ENCODE results near the gene DAB1.
"Not testable (repeated sequence)": the region's sequence is repeated elsewhere in the genome, so short reads cannot be mapped to it uniquely, and the experiment has no call there.

Gene DAB1

GRCh38 chr1:57089855-57090254 lies 334.0 kb downstream of the DAB1 start:
- no peak overlapping the region for H2AFZ ChIP-seq (ENCODE audit: low read length)
- no peaks in the 10 kb centered on the region for H3F3A ChIP-seq (ENCODE audit: insufficient read depth, low read length)
- H3K79me2 ChIP-seq (ENCODE audit: insufficient read depth, low read length): no peaks in the 10 kb centered on the region
- no peak overlapping the region for H3K9ac ChIP-seq (ENCODE audit: low read length)
- no peaks in the 10 kb centered on the region for H4K20me1 ChIP-seq (ENCODE audit: insufficient read depth, low read length)
- no peaks in the 10 kb centered on the region for H3K9me2 ChIP-seq (ENCODE audit: low read depth, low read length)
- no peak overlapping the region for H3K4me2 ChIP-seq (ENCODE audit: low read length)
- no peak for TF ChIP-seq CTCF (IDR thresholded peaks at IDR 0.05; ENCODE audit: low read length)
- TF ChIP-seq EZH2 (IDR thresholded peaks at IDR 0.05; ENCODE audit: borderline replicate concordance, low read length): no peak
- H3K36me3 ChIP-seq (ENCODE audit: insufficient read depth, low read length): no peaks in the 10 kb centered on the region
- H3K9me3 ChIP-seq (ENCODE audit: low read length): no peaks in the 10 kb centered on the region
- H3K27me3 ChIP-seq (ENCODE audit: insufficient read depth, low read length): no peaks in the 10 kb centered on the region
- H3K27ac ChIP-seq (ENCODE audit: low read depth, low read length, poor library complexity, severe bottlenecking): no peak overlapping the region
- H3K4me3 ChIP-seq (ENCODE audit: low read depth, low read length, poor library complexity, severe bottlenecking): no peak overlapping the region
- no peaks in the 10 kb centered on the region for H3K4me1 ChIP-seq (ENCODE audit: insufficient read depth, low read length, severe bottlenecking)

GRCh38 chr1:57089221-57089620 lies 334.6 kb downstream of the DAB1 start:
- H3K4me3 ChIP-seq (ENCODE audit: low read depth, low read length, poor library complexity, severe bottlenecking): no peak overlapping the region
- no peaks in the 10 kb centered on the region for H3K9me2 ChIP-seq (ENCODE audit: low read depth, low read length)
- no peaks in the 10 kb centered on the region for H3K36me3 ChIP-seq (ENCODE audit: insufficient read depth, low read length)
- no peak overlapping the region for H3K9ac ChIP-seq (ENCODE audit: low read length)
- H3K4me1 ChIP-seq (ENCODE audit: insufficient read depth, low read length, severe bottlenecking): no peaks in the 10 kb centered on the region
- H3F3A ChIP-seq (ENCODE audit: insufficient read depth, low read length): no peaks in the 10 kb centered on the region
- H4K20me1 ChIP-seq (ENCODE audit: insufficient read depth, low read length): no peaks in the 10 kb centered on the region
- H2AFZ ChIP-seq (ENCODE audit: low read length): no peak overlapping the region
- H3K27me3 ChIP-seq (ENCODE audit: insufficient read depth, low read length): no peaks in the 10 kb centered on the region
- H3K27ac ChIP-seq (ENCODE audit: low read depth, low read length, poor library complexity, severe bottlenecking): no peak overlapping the region
- no peak overlapping the region for H3K4me2 ChIP-seq (ENCODE audit: low read length)
- no peak for TF ChIP-seq CTCF (IDR thresholded peaks at IDR 0.05; ENCODE audit: low read length)
- TF ChIP-seq EZH2 (IDR thresholded peaks at IDR 0.05; ENCODE audit: borderline replicate concordance, low read length): no peak
- no peaks in the 10 kb centered on the region for H3K9me3 ChIP-seq (ENCODE audit: low read length)
- no peaks in the 10 kb centered on the region for H3K79me2 ChIP-seq (ENCODE audit: insufficient read depth, low read length)

- no peak overlapping the region for H3K4me2 ChIP-seq (ENCODE audit: low read length)
These were observed 335.2 kb downstream of the DAB1 start for GRCh38 chr1:57088653-57089052.

GRCh38 chr1:57087660-57088059 lies 336.2 kb downstream of the DAB1 start:
- not testable (repeated sequence) for H3F3A ChIP-seq (ENCODE audit: insufficient read depth, low read length); H2AFZ ChIP-seq (ENCODE audit: low read length); H4K20me1 ChIP-seq (ENCODE audit: insufficient read depth, low read length); H3K79me2 ChIP-seq (ENCODE audit: insufficient read depth, low read length); H3K4me3 ChIP-seq (ENCODE audit: low read depth, low read length, poor library complexity, severe bottlenecking); H3K9me3 ChIP-seq (ENCODE audit: low read length); H3K4me2 ChIP-seq (ENCODE audit: low read length); H3K27me3 ChIP-seq (ENCODE audit: insufficient read depth, low read length); H3K9ac ChIP-seq (ENCODE audit: low read length); H3K27ac ChIP-seq (ENCODE audit: low read depth, low read length, poor library complexity, severe bottlenecking); H3K36me3 ChIP-seq (ENCODE audit: insufficient read depth, low read length); H3K4me1 ChIP-seq (ENCODE audit: insufficient read depth, low read length, severe bottlenecking); H3K9me2 ChIP-seq (ENCODE audit: low read depth, low read length)

More at GRCh38 chr1:57088653-57089052, 335.2 kb downstream of the DAB1 start:
- Histone ChIP-seq H4K20me1 (ENCODE audit: insufficient read depth, low read length) (no peaks in the 10 kb centered on the region), H3K4me1 (ENCODE audit: insufficient read depth, low read length, severe bottlenecking) (no peaks in the 10 kb centered on the region), H3F3A (ENCODE audit: insufficient read depth, low read length) (no peaks in the 10 kb centered on the region), H2AFZ (ENCODE audit: low read length) (no peak overlapping the region), H3K36me3 (ENCODE audit: insufficient read depth, low read length) (no peaks in the 10 kb centered on the region), H3K9ac (ENCODE audit: low read length) (no peak overlapping the region), H3K27ac (ENCODE audit: low read depth, low read length, poor library complexity, severe bottlenecking) (no peak overlapping the region), H3K9me3 (ENCODE audit: low read length) (no peaks in the 10 kb centered on the region), H3K27me3 (ENCODE audit: insufficient read depth, low read length) (no peaks in the 10 kb centered on the region), H3K79me2 (ENCODE audit: insufficient read depth, low read length) (no peaks in the 10 kb centered on the region), H3K4me3 (ENCODE audit: low read depth, low read length, poor library complexity, severe bottlenecking) (no peak overlapping the region), H3K9me2 (ENCODE audit: low read depth, low read length) (no peaks in the 10 kb centered on the region)
- TF ChIP-seq CTCF (IDR thresholded peaks at IDR 0.05; ENCODE audit: low read length) (no peak), EZH2 (IDR thresholded peaks at IDR 0.05; ENCODE audit: borderline replicate concordance, low read length) (no peak)

All from OCI-LY1 (cell line).